H9 (cell line): ENCODE results near the gene CFDP1. TPM values are rescaled to one million over a fixed set of nuclear protein-coding genes. Genes with fewer than 3 reads are reported as not detected.

Source experiments
- DNase-seq: peaks from one replicate; pipeline ENCODE4 v3.0.0-alpha.2; 2017
- H2AFZ ChIP-seq: one replicate; pipeline ENCODE4 v1.6.1; 2013; ENCODE audit warnings: mild to moderate bottlenecking, low read length, control low read depth, moderate library complexity
- H2AK5ac ChIP-seq: 2 replicates; pipeline ENCODE4 v1.6.1; 2013; ENCODE audit warnings: low read length, control low read depth, mixed read lengths; ENCODE audit not compliant: insufficient read length
- H2BK120ac ChIP-seq: one replicate; pipeline ENCODE4 v1.6.1; 2013; ENCODE audit warnings: low read depth, mild to moderate bottlenecking, low read length, control low read depth, inconsistent platforms; ENCODE audit not compliant: poor library complexity, severe bottlenecking
- H2BK12ac ChIP-seq: 2 replicates; pipeline ENCODE4 v1.6.1; 2013; ENCODE audit warnings: low read length, control low read depth, mixed read lengths, low read depth; ENCODE audit not compliant: insufficient read length
- H2BK15ac ChIP-seq: 2 replicates; pipeline ENCODE4 v1.6.1; 2013; ENCODE audit warnings: low read depth, low read length, control low read depth
- H2BK20ac ChIP-seq: one replicate; pipeline ENCODE4 v1.6.1; 2013; ENCODE audit warnings: low read depth, mild to moderate bottlenecking, low read length, control low read depth, inconsistent platforms; ENCODE audit not compliant: poor library complexity, severe bottlenecking
- H2BK5ac ChIP-seq: 2 replicates; pipeline ENCODE4 v1.6.1; 2013; ENCODE audit warnings: low read length, control low read depth, mixed read lengths; ENCODE audit not compliant: insufficient read length
- H3K14ac ChIP-seq: 2 replicates; pipeline ENCODE4 v1.6.1; 2013; ENCODE audit warnings: low read length, control low read depth; ENCODE audit not compliant: insufficient read depth
- H3K18ac ChIP-seq: 2 replicates; pipeline ENCODE4 v1.6.1; 2013; ENCODE audit warnings: low read depth, mild to moderate bottlenecking, mixed read lengths, low read length, control low read depth; ENCODE audit not compliant: insufficient read length
- H3K23ac ChIP-seq: 2 replicates; pipeline ENCODE4 v1.6.1; 2013; ENCODE audit warnings: low read length, control low read depth, mixed read lengths, low read depth; ENCODE audit not compliant: insufficient read length
- H3K23me2 ChIP-seq: 2 replicates; pipeline ENCODE4 v1.6.1; 2013; ENCODE audit warnings: low read depth, mild to moderate bottlenecking, mixed read lengths, low read length, control low read depth; ENCODE audit not compliant: insufficient read length, poor library complexity, severe bottlenecking
- H3K27ac ChIP-seq: 2 replicates; pipeline ENCODE4 v1.5.1; 2013; ENCODE audit warnings: low read length, control low read depth, mixed read lengths, low read depth; ENCODE audit not compliant: insufficient read length
- H3K27me3 ChIP-seq: 2 replicates; pipeline ENCODE4 v1.6.1; 2013; ENCODE audit warnings: low read length, control low read depth, inconsistent platforms; ENCODE audit not compliant: insufficient read depth
- H3K4ac ChIP-seq: 2 replicates; pipeline ENCODE4 v1.6.1; 2013; ENCODE audit warnings: low read depth, mild to moderate bottlenecking, control low read depth, inconsistent platforms, low read length, moderate library complexity
- H3K4me1 ChIP-seq: 2 replicates; pipeline ENCODE4 v1.6.1; 2013; ENCODE audit warnings: low read length, control low read depth, inconsistent platforms; ENCODE audit not compliant: insufficient read depth
- H3K4me2 ChIP-seq: 2 replicates; pipeline ENCODE4 v1.6.1; 2013; ENCODE audit warnings: low read length, control low read depth, mixed read lengths; ENCODE audit not compliant: insufficient read length, insufficient read depth
- H3K56ac ChIP-seq: 2 replicates; pipeline ENCODE4 v1.6.1; 2013; ENCODE audit warnings: low read depth, mild to moderate bottlenecking, mixed read lengths, low read length, control low read depth; ENCODE audit not compliant: insufficient read length
- H3K79me1 ChIP-seq: 2 replicates; pipeline ENCODE4 v1.6.1; 2013; ENCODE audit warnings: low read depth, mild to moderate bottlenecking, moderate library complexity, low read length, control low read depth, inconsistent platforms; ENCODE audit not compliant: insufficient read depth, poor library complexity, severe bottlenecking
- H3K79me2 ChIP-seq: 2 replicates; pipeline ENCODE4 v1.6.1; 2013; ENCODE audit warnings: low read length, control low read depth, inconsistent platforms; ENCODE audit not compliant: insufficient read depth
- H3K9ac ChIP-seq: 2 replicates; pipeline ENCODE4 v1.6.1; 2013; ENCODE audit warnings: low read length, control low read depth, mixed read lengths; ENCODE audit not compliant: insufficient read length; ENCODE audit errors: extremely low read depth
- H3K9me3 ChIP-seq: one replicate; pipeline ENCODE4 v1.6.1; 2013; ENCODE audit warnings: low read depth, low read length, inconsistent platforms; ENCODE audit not compliant: control insufficient read depth
- H3T11ph ChIP-seq: one replicate; pipeline ENCODE4 v1.6.1; 2013; ENCODE audit warnings: mild to moderate bottlenecking, low read length, control low read depth, inconsistent platforms
- H4K20me1 ChIP-seq: one replicate; pipeline ENCODE4 v1.6.1; 2013; ENCODE audit not compliant: control insufficient read depth, insufficient read length, insufficient read depth
- H4K5ac ChIP-seq: 2 replicates; pipeline ENCODE4 v1.6.1; 2013; ENCODE audit warnings: low read depth, mild to moderate bottlenecking, mixed read lengths, low read length, control low read depth; ENCODE audit not compliant: insufficient read length
- H4K8ac ChIP-seq: replicated peaks from 2 replicates; pipeline ENCODE4 v1.6.1; 2013; ENCODE audit warnings: low read length, control low read depth, mixed read lengths, low read depth; ENCODE audit not compliant: insufficient read length
- H4K91ac ChIP-seq: 2 replicates; pipeline ENCODE4 v1.6.1; 2013; ENCODE audit warnings: low read depth, mild to moderate bottlenecking, moderate library complexity, mixed read lengths, low read length, control low read depth; ENCODE audit not compliant: insufficient read length
- H3K27ac Mint-ChIP-seq, 3 experiments: 2 replicates in 2 of 3; 3 replicates in 1 of 3; pipeline ENCODE4 v1.8.0; 2020 to 2021; ENCODE audit warnings: mixed read lengths in 3 of 3, mild to moderate bottlenecking in 1 of 3, moderate library complexity in 1 of 3
- H3K27me3 Mint-ChIP-seq: 2 replicates; pipeline ENCODE4 v1.8.0; 2021; ENCODE audit warnings: low read depth, mild to moderate bottlenecking, moderate library complexity, mixed read lengths
- H3K36me3 Mint-ChIP-seq, 3 experiments: 2 replicates in 2 of 3; 3 replicates in 1 of 3; pipeline ENCODE4 v1.8.0; 2020 to 2021; ENCODE audit warnings: low read depth in 3 of 3, mixed read lengths in 3 of 3; ENCODE audit not compliant: insufficient read depth in 1 of 3
- H3K4me1 Mint-ChIP-seq, 2 experiments: 2 replicates each; pipeline ENCODE4 v1.8.0; 2020; ENCODE audit warnings: mixed read lengths in 2 of 2
- H3K4me3 Mint-ChIP-seq, 2 experiments: 2 replicates in 1 of 2; 3 replicates in 1 of 2; pipeline ENCODE4 v1.8.0; 2020 to 2021; ENCODE audit warnings: mild to moderate bottlenecking in 2 of 2, mixed read lengths in 2 of 2, moderate library complexity in 1 of 2
- H3K9me3 Mint-ChIP-seq, 2 experiments: 2 replicates in 1 of 2; 3 replicates in 1 of 2; pipeline ENCODE4 v1.8.0; 2020; ENCODE audit warnings: mild to moderate bottlenecking in 2 of 2, mixed read lengths in 2 of 2, moderate library complexity in 1 of 2
- total RNA-seq: library from RNA; stranded (reverse); gene quantifications from 2 replicates; pipeline ENCODE4 v1.2.1, GENCODE V29; 2021
- TF ChIP-seq, protein P1 (sequence below): fragments of 200-600 bp; sonication (generic); conservative IDR thresholded peaks from 3 replicates; pipeline ENCODE4 v1.8.0; 2021; ENCODE audit warnings: antibody characterized with exemption, mild to moderate bottlenecking

CFDP1 gene
- total RNA-seq, 1 experiment from 2014 or later = 89.2 TPM

DNA sequence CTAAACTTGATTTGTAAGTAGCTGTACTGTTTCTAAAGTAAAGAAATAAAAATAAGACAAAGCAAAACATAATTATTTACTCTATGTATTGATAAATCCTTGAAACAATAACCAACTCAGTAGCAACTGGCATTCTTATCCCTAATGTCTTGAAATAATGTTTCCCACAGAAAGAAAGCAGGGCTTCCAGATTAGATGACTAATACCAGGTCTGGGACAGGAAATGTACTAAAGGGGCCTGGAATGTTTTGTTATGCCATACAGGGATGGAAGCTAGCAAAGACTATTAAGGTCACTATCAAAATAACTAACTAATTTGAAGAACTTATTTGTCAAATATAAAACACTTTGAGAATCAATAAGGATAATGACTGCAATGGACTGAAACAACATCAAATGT lies 82.1 kb downstream of the CFDP1 start:
- Histone ChIP-seq H4K91ac (no peak overlapping the region), H3K9me3 (no peaks in the 10 kb centered on the region), H3K27me3 (no peaks in the 10 kb centered on the region), H3K56ac (no peak overlapping the region), H3K23me2 (no peaks in the 10 kb centered on the region), H3K79me2 (no peaks in the 10 kb centered on the region), H3K9ac (no peak overlapping the region), H4K8ac (no peak overlapping the region), H3K79me1 (no peaks in the 10 kb centered on the region), H3T11ph (no peak overlapping the region), H3K4ac (no peak overlapping the region), H4K5ac (no peak overlapping the region), H3K14ac (no peak overlapping the region), H3K4me1 (no peaks in the 10 kb centered on the region), H3K23ac (no peak overlapping the region), H2BK15ac (no peak overlapping the region), H2AFZ (no peak overlapping the region), H3K18ac (no peak overlapping the region), H2BK20ac (no peak overlapping the region), H2BK5ac (no peak overlapping the region), H4K20me1 (no peaks in the 10 kb centered on the region), H2AK5ac (no peak overlapping the region), H2BK120ac (no peak overlapping the region), H2BK12ac (no peak overlapping the region), H3K27ac (no peak overlapping the region), H3K4me2 (no peak overlapping the region)
- H3K27ac Mint-ChIP-seq = no peak overlapping the region
- H3K9me3 Mint-ChIP-seq = no peaks in the 10 kb centered on the region
- H3K4me1 Mint-ChIP-seq = peaks cover 5 to 6% of the 10 kb centered on the region in 2 experiments; a peak in 3 of 4 replicates
- H3K4me3 Mint-ChIP-seq = no peak overlapping the region
- H3K27me3 Mint-ChIP-seq = no peaks in the 10 kb centered on the region
- TF ChIP-seq, protein P1, sequence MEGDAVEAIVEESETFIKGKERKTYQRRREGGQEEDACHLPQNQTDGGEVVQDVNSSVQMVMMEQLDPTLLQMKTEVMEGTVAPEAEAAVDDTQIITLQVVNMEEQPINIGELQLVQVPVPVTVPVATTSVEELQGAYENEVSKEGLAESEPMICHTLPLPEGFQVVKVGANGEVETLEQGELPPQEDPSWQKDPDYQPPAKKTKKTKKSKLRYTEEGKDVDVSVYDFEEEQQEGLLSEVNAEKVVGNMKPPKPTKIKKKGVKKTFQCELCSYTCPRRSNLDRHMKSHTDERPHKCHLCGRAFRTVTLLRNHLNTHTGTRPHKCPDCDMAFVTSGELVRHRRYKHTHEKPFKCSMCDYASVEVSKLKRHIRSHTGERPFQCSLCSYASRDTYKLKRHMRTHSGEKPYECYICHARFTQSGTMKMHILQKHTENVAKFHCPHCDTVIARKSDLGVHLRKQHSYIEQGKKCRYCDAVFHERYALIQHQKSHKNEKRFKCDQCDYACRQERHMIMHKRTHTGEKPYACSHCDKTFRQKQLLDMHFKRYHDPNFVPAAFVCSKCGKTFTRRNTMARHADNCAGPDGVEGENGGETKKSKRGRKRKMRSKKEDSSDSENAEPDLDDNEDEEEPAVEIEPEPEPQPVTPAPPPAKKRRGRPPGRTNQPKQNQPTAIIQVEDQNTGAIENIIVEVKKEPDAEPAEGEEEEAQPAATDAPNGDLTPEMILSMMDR = no peak
- DNase-seq = no peak
- H3K36me3 Mint-ChIP-seq = peaks cover 0 to 12% (median 4%) of the 10 kb centered on the region in 3 experiments; a peak in 3 of 7 replicates
